Activated T-cell treated with anti-CD3 and anti-CD28 coated beads, Interleukin-2, amount 50 U/mL, for 24 hours (primary cell): ENCODE measurements around the gene ACSM6.

Experiments
- DNase-seq: peaks from one replicate; pipeline ENCODE4 v3.0.0-alpha.2; 2020
- H3K27ac Mint-ChIP-seq: 2 replicates; pipeline ENCODE4 v1.8.0; 2020; ENCODE audit warnings: mild to moderate bottlenecking, mixed read lengths
- H3K27me3 Mint-ChIP-seq: 2 replicates; pipeline ENCODE4 v1.8.0; 2020; ENCODE audit warnings: mixed read lengths
- H3K36me3 Mint-ChIP-seq: 2 replicates; pipeline ENCODE4 v1.8.0; 2020; ENCODE audit warnings: low read depth, mixed read lengths
- H3K4me1 Mint-ChIP-seq: 2 replicates; pipeline ENCODE4 v1.8.0; 2020; ENCODE audit warnings: low read depth, mixed read lengths
- H3K4me3 Mint-ChIP-seq: 2 replicates; pipeline ENCODE4 v1.8.0; 2020; ENCODE audit warnings: mild to moderate bottlenecking, moderate library complexity, mixed read lengths
- H3K9me3 Mint-ChIP-seq: 2 replicates; pipeline ENCODE4 v1.8.0; 2020; ENCODE audit warnings: mixed read lengths

The ACSM6 gene

DNA sequence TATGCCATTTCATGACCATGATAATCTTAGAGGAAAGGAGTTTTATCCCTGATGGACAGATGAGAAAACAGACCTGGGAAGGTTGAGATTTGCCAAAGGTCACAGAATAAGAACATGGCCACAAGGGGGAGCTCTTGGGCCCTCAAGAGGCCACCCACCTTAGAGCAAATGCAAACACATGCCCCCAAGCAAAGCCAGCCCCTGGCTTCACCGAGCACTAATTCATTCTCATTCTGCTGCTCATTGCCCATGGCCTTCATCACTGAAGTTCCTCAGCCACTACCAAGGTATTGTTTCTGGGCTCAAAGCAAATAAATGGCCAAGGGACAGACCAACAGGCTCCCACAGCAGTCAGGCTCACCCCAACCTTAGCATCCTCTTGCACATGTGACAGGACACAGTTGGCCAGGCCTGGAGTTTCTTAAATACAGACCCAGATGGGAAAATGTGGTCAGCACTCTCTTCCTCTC lies 52.6 kb downstream of the ACSM6 start:
- peak; percentile 65 for DNase-seq
- Mint-ChIP-seq H3K4me3 (no peak overlapping the region), H3K27ac (no peak overlapping the region), H3K4me1 (peaks cover 13% of the 10 kb centered on the region), H3K27me3 (peaks cover 48% of the 10 kb centered on the region), H3K9me3 (no peaks in the 10 kb centered on the region), H3K36me3 (no peaks in the 10 kb centered on the region)

GRCh38 chr10:95247200-95247880 lies 53.3 kb downstream of the ACSM6 start:
- Mint-ChIP-seq H3K27ac (no peak overlapping the region), H3K4me1 (peaks cover 13% of the 10 kb centered on the region), H3K27me3 (peaks cover 53% of the 10 kb centered on the region), H3K9me3 (no peaks in the 10 kb centered on the region), H3K36me3 (no peaks in the 10 kb centered on the region), H3K4me3 (no peak overlapping the region)
- no peak for DNase-seq

GRCh38 chr10:95247881-95248583 lies 54.0 kb downstream of the ACSM6 start:
- DNase-seq = no peak
- Mint-ChIP-seq H3K27ac (no peak overlapping the region), H3K4me1 (peaks cover 13% of the 10 kb centered on the region), H3K9me3 (no peaks in the 10 kb centered on the region), H3K4me3 (no peak overlapping the region), H3K27me3 (peaks cover 57% of the 10 kb centered on the region), H3K36me3 (no peaks in the 10 kb centered on the region)

GRCh38 chr10:95248989-95249388 lies 55.0 kb downstream of the ACSM6 start:
- Mint-ChIP-seq H3K4me1 (peaks cover 13% of the 10 kb centered on the region), H3K9me3 (no peaks in the 10 kb centered on the region), H3K4me3 (no peak overlapping the region), H3K27ac (no peak overlapping the region), H3K27me3 (peaks cover 49% of the 10 kb centered on the region), H3K36me3 (no peaks in the 10 kb centered on the region)
- DNase-seq = no peak

- no peak for DNase-seq
- peaks cover 45% of the 10 kb centered on the region for H3K27me3 Mint-ChIP-seq
- H3K4me3 Mint-ChIP-seq = no peak overlapping the region
- H3K36me3 Mint-ChIP-seq = no peaks in the 10 kb centered on the region
- H3K9me3 Mint-ChIP-seq = no peaks in the 10 kb centered on the region
- H3K4me1 Mint-ChIP-seq = peaks cover 13% of the 10 kb centered on the region
- H3K27ac Mint-ChIP-seq = no peak overlapping the region
These were observed 55.4 kb downstream of the ACSM6 start for GRCh38 chr10:95249467-95249866.

DNA sequence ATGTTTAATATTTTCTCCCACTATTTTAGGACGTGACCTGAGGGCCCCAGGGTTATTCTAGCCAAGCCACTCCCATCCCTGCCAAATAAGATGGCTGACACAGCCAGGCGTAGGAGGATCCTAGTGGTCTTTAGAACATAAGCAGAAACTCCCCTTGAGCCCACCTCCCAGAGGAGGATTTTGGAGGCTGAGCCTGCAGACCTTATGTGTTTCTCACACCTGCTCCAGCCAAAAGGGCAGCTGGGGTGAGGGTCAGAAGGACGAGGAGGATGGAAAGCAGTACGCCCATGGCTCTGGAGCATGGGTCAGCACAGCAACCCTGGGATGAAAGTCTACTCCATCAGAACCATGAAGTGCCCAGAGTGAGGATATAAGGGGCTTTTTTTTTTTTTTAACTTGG lies 56.8 kb downstream of the ACSM6 start:
- peaks cover 33% of the 10 kb centered on the region for H3K27me3 Mint-ChIP-seq
- peaks cover 1% of the 10 kb centered on the region for H3K9me3 Mint-ChIP-seq
- DNase-seq = no peak
- H3K4me1 Mint-ChIP-seq = peaks cover 1% of the 10 kb centered on the region
- H3K4me3 Mint-ChIP-seq = no peak overlapping the region
- H3K27ac Mint-ChIP-seq = no peak overlapping the region
- no peaks in the 10 kb centered on the region for H3K36me3 Mint-ChIP-seq

- Mint-ChIP-seq H3K4me3 (no peak overlapping the region), H3K27me3 (peaks cover 24% of the 10 kb centered on the region), H3K4me1 (no peaks in the 10 kb centered on the region), H3K27ac (no peak overlapping the region), H3K9me3 (peaks cover 2% of the 10 kb centered on the region), H3K36me3 (no peaks in the 10 kb centered on the region)
- DNase-seq = no peak
These were observed 59.0 kb downstream of the ACSM6 start for GRCh38 chr10:95253007-95253406.

DNA sequence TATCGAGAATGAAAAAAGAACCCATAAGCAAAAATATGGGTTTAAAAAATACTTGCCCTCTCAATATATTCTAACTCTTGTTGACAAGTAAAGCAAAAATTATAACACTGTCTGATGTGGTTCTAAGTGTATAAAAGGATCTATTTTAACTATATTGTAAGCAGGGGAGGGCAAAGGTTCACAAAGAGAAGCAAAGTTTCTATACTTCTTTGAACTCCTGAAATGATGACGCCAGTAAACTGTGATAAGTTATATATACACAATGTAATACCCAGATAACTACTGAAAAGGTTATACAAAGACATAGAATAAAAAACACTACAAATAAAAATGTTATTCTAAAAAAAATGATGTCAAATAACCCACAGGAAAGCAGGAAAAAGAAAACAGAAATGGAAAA lies 59.6 kb downstream of the ACSM6 start:
- DNase-seq = no peak
- no peak overlapping the region for H3K4me3 Mint-ChIP-seq
- H3K4me1 Mint-ChIP-seq = no peaks in the 10 kb centered on the region
- H3K9me3 Mint-ChIP-seq = peaks cover 2% of the 10 kb centered on the region
- no peaks in the 10 kb centered on the region for H3K36me3 Mint-ChIP-seq
- no peak overlapping the region for H3K27ac Mint-ChIP-seq
- peaks cover 23% of the 10 kb centered on the region for H3K27me3 Mint-ChIP-seq

DNA sequence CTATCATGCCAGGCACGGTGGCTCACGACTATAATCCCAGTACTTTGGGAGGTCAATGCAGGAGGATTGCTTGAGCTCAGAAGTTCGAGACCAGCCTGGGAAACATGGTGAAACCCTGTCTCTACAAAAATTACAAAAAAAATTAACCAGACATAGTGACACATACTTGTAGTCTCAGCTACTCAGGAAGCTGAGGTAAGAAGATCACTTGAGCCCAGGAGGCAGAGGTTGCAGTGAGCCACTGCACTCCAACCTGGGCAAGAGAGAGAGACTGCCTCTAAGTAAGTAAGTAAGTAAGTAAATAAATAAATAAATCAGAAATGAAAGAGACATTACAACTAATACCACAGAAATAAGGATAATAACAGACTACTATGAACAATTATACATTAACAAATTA lies 60.6 kb downstream of the ACSM6 start:
- H3K4me1 Mint-ChIP-seq = no peaks in the 10 kb centered on the region
- DNase-seq = no peak
- H3K4me3 Mint-ChIP-seq = no peak overlapping the region
- no peak overlapping the region for H3K27ac Mint-ChIP-seq
- peaks cover 2% of the 10 kb centered on the region for H3K9me3 Mint-ChIP-seq
- H3K36me3 Mint-ChIP-seq = no peaks in the 10 kb centered on the region
- peaks cover 18% of the 10 kb centered on the region for H3K27me3 Mint-ChIP-seq

DNA sequence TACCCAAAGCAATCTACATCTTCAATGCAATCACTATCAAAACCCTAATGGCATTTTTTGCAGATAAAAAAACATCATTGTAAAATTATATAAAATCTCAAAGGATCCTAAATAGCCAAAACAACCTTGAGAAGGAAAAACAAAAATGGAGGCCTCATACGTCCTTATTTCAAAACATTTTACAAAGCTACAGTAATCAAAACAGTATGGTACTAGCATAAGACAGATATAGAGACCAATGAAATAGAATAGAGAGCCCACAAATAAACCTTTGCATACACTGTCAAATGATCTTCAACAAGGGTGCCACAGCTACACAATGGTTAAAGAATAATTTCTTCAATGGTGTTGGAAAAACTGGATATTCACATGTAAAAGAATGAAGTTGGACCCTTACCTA lies 62.2 kb downstream of the ACSM6 start:
- H3K27ac Mint-ChIP-seq = no peak overlapping the region
- peaks cover 13% of the 10 kb centered on the region for H3K27me3 Mint-ChIP-seq
- H3K36me3 Mint-ChIP-seq = no peaks in the 10 kb centered on the region

GRCh38 chr10:95257849-95258248 lies 63.8 kb downstream of the ACSM6 start:
- H3K4me3 Mint-ChIP-seq = no peak overlapping the region
- H3K27me3 Mint-ChIP-seq = peaks cover under 1% of the 10 kb centered on the region
- H3K4me1 Mint-ChIP-seq = no peaks in the 10 kb centered on the region
- H3K27ac Mint-ChIP-seq = no peak overlapping the region
- no peaks in the 10 kb centered on the region for H3K36me3 Mint-ChIP-seq
- DNase-seq = no peak
- peaks cover 2% of the 10 kb centered on the region for H3K9me3 Mint-ChIP-seq

More for the DNA sequence above, 62.2 kb downstream of the ACSM6 start:
- Mint-ChIP-seq H3K4me3 (no peak overlapping the region), H3K4me1 (no peaks in the 10 kb centered on the region), H3K9me3 (peaks cover 2% of the 10 kb centered on the region)
- DNase-seq = no peak

- DNase-seq = no peak
- no peaks in the 10 kb centered on the region for H3K27me3 Mint-ChIP-seq
- no peak overlapping the region for H3K27ac Mint-ChIP-seq
- no peak overlapping the region for H3K4me3 Mint-ChIP-seq
- peaks cover 2% of the 10 kb centered on the region for H3K9me3 Mint-ChIP-seq
- no peaks in the 10 kb centered on the region for H3K4me1 Mint-ChIP-seq
- H3K36me3 Mint-ChIP-seq = no peaks in the 10 kb centered on the region
These were observed 66.4 kb downstream of the ACSM6 start for GRCh38 chr10:95260397-95260881.

- no peaks in the 10 kb centered on the region for H3K27me3 Mint-ChIP-seq
- DNase-seq = no peak
- H3K4me3 Mint-ChIP-seq = no peak overlapping the region
- no peaks in the 10 kb centered on the region for H3K9me3 Mint-ChIP-seq
- no peaks in the 10 kb centered on the region for H3K36me3 Mint-ChIP-seq
- no peaks in the 10 kb centered on the region for H3K4me1 Mint-ChIP-seq
- no peak overlapping the region for H3K27ac Mint-ChIP-seq
These were observed 67.0 kb downstream of the ACSM6 start for GRCh38 chr10:95260909-95261552.

- Mint-ChIP-seq H3K4me3 (no peak overlapping the region), H3K27ac (no peak overlapping the region)
These were observed 67.9 kb downstream of the ACSM6 start for GRCh38 chr10:95261926-95262325.

More at GRCh38 chr10:95261926-95262325, 67.9 kb downstream of the ACSM6 start:
- H3K4me1 Mint-ChIP-seq = no peaks in the 10 kb centered on the region
- DNase-seq = no peak
- no peaks in the 10 kb centered on the region for H3K27me3 Mint-ChIP-seq
- no peaks in the 10 kb centered on the region for H3K9me3 Mint-ChIP-seq
- H3K36me3 Mint-ChIP-seq = no peaks in the 10 kb centered on the region
